Skeletal muscle cell (primary cell): Measurements from ENCODE around the gene ACAA2.
"Not testable (repeated sequence)": the region's sequence is repeated elsewhere in the genome, so short reads cannot be mapped to it uniquely, and the experiment has no call there.

ENCODE experiments used
- DNase-seq: peaks from one replicate; pipeline ENCODE4 v3.0.0-alpha.2; 2010; ENCODE audit warnings: low read depth
- H3K4me3 ChIP-seq: 2 replicates; pipeline ENCODE4 v1.5.1; 2011; ENCODE audit warnings: low read depth, mild to moderate bottlenecking, control low read depth, low read length, moderate library complexity

ACAA2 gene

GRCh38 chr18:49819071-49819662 is 5.8 kb upstream of the ACAA2 start:
- no peak for DNase-seq
- no peak overlapping the region for H3K4me3 ChIP-seq

GRCh38 chr18:49817947-49818346 is 4.6 kb upstream of the ACAA2 start:
- no peak for DNase-seq
- no peak overlapping the region for H3K4me3 ChIP-seq

GRCh38 chr18:49815927-49816326 is 2.6 kb upstream of the ACAA2 start:
- H3K4me3 ChIP-seq, result no peak overlapping the region
- DNase-seq, result no peak

GRCh38 chr18:49814147-49814499 is 790 bp upstream of the ACAA2 start:
- H3K4me3 ChIP-seq, result peak overlapping the region; percentile 84

GRCh38 chr18:49813069-49813318 is 339 bp downstream of the ACAA2 start:
- no peak for DNase-seq
- peak overlapping the region; percentile 84 for H3K4me3 ChIP-seq

More at GRCh38 chr18:49814147-49814499, 790 bp upstream of the ACAA2 start:
- DNase-seq, result peak; percentile 48

GRCh38 chr18:49812286-49813068 is 856 bp downstream of the ACAA2 start:
- no peak for DNase-seq
- H3K4me3 ChIP-seq, result peak overlapping the region; percentile 84

- no peak for DNase-seq
- H3K4me3 ChIP-seq, result no peak overlapping the region
Measured at GRCh38 chr18:49811151-49811938, 2.0 kb downstream of the ACAA2 start.

GRCh38 chr18:49808553-49809191 is 4.7 kb downstream of the ACAA2 start:
- DNase-seq, H3K4me3 ChIP-seq: not testable (repeated sequence)

GRCh38 chr18:49804096-49804495 is 9.2 kb downstream of the ACAA2 start:
- no peak overlapping the region for H3K4me3 ChIP-seq
- DNase-seq, result no peak

GRCh38 chr18:49802623-49803022 is 10.7 kb downstream of the ACAA2 start:
- H3K4me3 ChIP-seq, result no peak overlapping the region
- DNase-seq, result no peak

- H3K4me3 ChIP-seq, DNase-seq: not testable (repeated sequence)
Measured at GRCh38 chr18:49800491-49800890, 12.8 kb downstream of the ACAA2 start.

GRCh38 chr18:49799806-49800205 is 13.5 kb downstream of the ACAA2 start:
- not testable (repeated sequence) for H3K4me3 ChIP-seq, DNase-seq

- DNase-seq, result no peak
- H3K4me3 ChIP-seq, result no peak overlapping the region
Measured at GRCh38 chr18:49798001-49798400, 15.3 kb downstream of the ACAA2 start.

GRCh38 chr18:49795612-49796552 is 17.5 kb downstream of the ACAA2 start:
- no peak overlapping the region for H3K4me3 ChIP-seq
- DNase-seq, result no peak

- H3K4me3 ChIP-seq, result no peak overlapping the region
- DNase-seq, result no peak
Measured at GRCh38 chr18:49794743-49795142, 18.6 kb downstream of the ACAA2 start.

- H3K4me3 ChIP-seq, DNase-seq: not testable (repeated sequence)
Measured at GRCh38 chr18:49789560-49790134, 23.7 kb downstream of the ACAA2 start.

- DNase-seq, result no peak
- H3K4me3 ChIP-seq, result no peak overlapping the region
Measured at GRCh38 chr18:49788327-49788898, 24.9 kb downstream of the ACAA2 start.

GRCh38 chr18:49786019-49786720 is 27.2 kb downstream of the ACAA2 start:
- no peak overlapping the region for H3K4me3 ChIP-seq
- DNase-seq, result no peak
